SK-N-SH treated with all-trans-retinoic acid at 6 μM for 48 hours (cell line): ENCODE data around the gene SORCS2.

Experiments
- ATAC-seq: fragments of 200-7000 bp; cut with Tn5 transposase; 3 replicates; pipeline ENCODE4 v1.9.1; 2020; ENCODE audit warnings: mild to moderate bottlenecking, moderate library complexity
- ARNTL ChIP-seq: fragments of 450-650 bp; formaldehyde crosslinking; IDR thresholded peaks from 2 replicates; pipeline ENCODE4 v1.5.0; 2020; ENCODE audit warnings: low read depth, mild to moderate bottlenecking, moderate library complexity, borderline replicate concordance
- BACH2 ChIP-seq: fragments of 250-450 bp; sonication (Bioruptor Pico); IDR thresholded peaks from 2 replicates; pipeline ENCODE4 v1.9.0; 2021; ENCODE audit warnings: mild to moderate bottlenecking, borderline replicate concordance
- CSDC2 ChIP-seq: fragments of 250-450 bp; sonication (Bioruptor Pico); IDR thresholded peaks from 2 replicates; pipeline ENCODE4 v1.5.0; 2020; ENCODE audit warnings: mild to moderate bottlenecking, moderate library complexity
- OSR1 ChIP-seq: fragments of 250-450 bp; sonication (Bioruptor Pico); IDR thresholded peaks from 2 replicates; pipeline ENCODE4 v1.8.0; 2022; ENCODE audit warnings: moderate library complexity, mild to moderate bottlenecking, inconsistent platforms
- RARB ChIP-seq: fragments of 250-450 bp; sonication (Bioruptor Pico); IDR thresholded peaks from 2 replicates; pipeline ENCODE4 v1.8.0; 2021; ENCODE audit warnings: mild to moderate bottlenecking, moderate library complexity
- SNAI2 ChIP-seq: fragments of 250-450 bp; sonication (Bioruptor Pico); IDR thresholded peaks from 2 replicates; pipeline ENCODE4 v1.5.0; 2020; ENCODE audit warnings: mild to moderate bottlenecking, moderate library complexity
- TCF4 ChIP-seq: fragments of 250-450 bp; sonication (Bioruptor Pico); IDR thresholded peaks from 2 replicates; pipeline ENCODE4 v1.8.0; 2021; ENCODE audit warnings: mild to moderate bottlenecking, moderate library complexity, borderline replicate concordance
- TOX ChIP-seq: fragments of 250-450 bp; sonication (Bioruptor Pico); IDR thresholded peaks from 2 replicates; pipeline ENCODE4 v1.8.0; 2021; ENCODE audit warnings: mild to moderate bottlenecking, moderate library complexity, borderline replicate concordance
- ZFP3 ChIP-seq: fragments of 250-450 bp; sonication (Bioruptor Pico); IDR thresholded peaks from 2 replicates; pipeline ENCODE4 v1.5.0; 2020; ENCODE audit warnings: mild to moderate bottlenecking, moderate library complexity
- ZFP30 ChIP-seq: fragments of 450-650 bp; formaldehyde crosslinking; IDR thresholded peaks from 2 replicates; pipeline ENCODE4 v1.5.0; 2022; ENCODE audit warnings: mild to moderate bottlenecking, moderate library complexity
- ZNF70 ChIP-seq: fragments of 450-650 bp; formaldehyde crosslinking; IDR thresholded peaks from 2 replicates; pipeline ENCODE4 v1.5.0; 2020; ENCODE audit warnings: mild to moderate bottlenecking, moderate library complexity
- ZNF8 ChIP-seq: fragments of 450-650 bp; formaldehyde crosslinking; IDR thresholded peaks from 2 replicates; pipeline ENCODE4 v1.5.0; 2020; ENCODE audit warnings: mild to moderate bottlenecking, moderate library complexity
- TF ChIP-seq, protein P1 (sequence below): fragments of 250-450 bp; sonication (Bioruptor Pico); IDR thresholded peaks from 2 replicates; pipeline ENCODE4 v1.8.0; 2021; ENCODE audit warnings: low read depth, mild to moderate bottlenecking, moderate library complexity, borderline replicate concordance
- TF ChIP-seq, protein P2 (sequence below): fragments of 250-450 bp; sonication (Bioruptor Pico); IDR thresholded peaks from 2 replicates; pipeline ENCODE4 v1.5.1; 2020; ENCODE audit warnings: low read depth, mild to moderate bottlenecking, moderate library complexity
- TF ChIP-seq, protein P3 (sequence below): fragments of 250-450 bp; sonication (Bioruptor Pico); IDR thresholded peaks from 2 replicates; pipeline ENCODE4 v1.8.0; 2020; ENCODE audit warnings: mild to moderate bottlenecking, moderate library complexity, borderline replicate concordance
- TF ChIP-seq, protein P4 (sequence below): fragments of 250-450 bp; sonication (Bioruptor Pico); IDR thresholded peaks from 2 replicates; pipeline ENCODE4 v1.5.0; 2020; ENCODE audit warnings: mild to moderate bottlenecking, moderate library complexity

SORCS2 gene

DNA sequence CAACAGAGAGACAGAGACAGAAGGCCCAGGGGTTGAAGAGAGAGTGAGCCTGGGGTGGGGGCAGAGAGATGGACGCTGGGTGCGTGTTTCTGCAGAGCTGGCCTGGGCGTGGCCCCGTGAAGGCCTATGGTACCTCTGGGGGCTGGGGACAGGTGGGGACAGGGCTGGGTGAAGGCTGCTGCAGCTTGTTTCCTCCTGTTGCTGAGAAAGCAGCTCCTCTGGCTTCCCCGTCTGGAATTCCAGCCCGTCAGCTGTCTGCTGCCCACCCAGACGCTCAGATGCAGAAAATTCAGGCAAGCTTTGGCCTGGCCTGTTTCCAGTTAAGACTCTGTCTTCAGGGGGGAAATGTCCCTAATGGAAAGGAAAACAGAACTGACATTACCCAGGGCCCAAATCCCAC, 319.2 kb downstream of the SORCS2 start:
- no peak for ATAC-seq
- no peak for TF ChIP-seq ZFP3 (CRISPR knock-in tag)
- TF ChIP-seq TCF4 (CRISPR knock-in tag): no peak
- no peak for TF ChIP-seq ZNF70 (CRISPR knock-in tag)
- TF ChIP-seq, protein P1, sequence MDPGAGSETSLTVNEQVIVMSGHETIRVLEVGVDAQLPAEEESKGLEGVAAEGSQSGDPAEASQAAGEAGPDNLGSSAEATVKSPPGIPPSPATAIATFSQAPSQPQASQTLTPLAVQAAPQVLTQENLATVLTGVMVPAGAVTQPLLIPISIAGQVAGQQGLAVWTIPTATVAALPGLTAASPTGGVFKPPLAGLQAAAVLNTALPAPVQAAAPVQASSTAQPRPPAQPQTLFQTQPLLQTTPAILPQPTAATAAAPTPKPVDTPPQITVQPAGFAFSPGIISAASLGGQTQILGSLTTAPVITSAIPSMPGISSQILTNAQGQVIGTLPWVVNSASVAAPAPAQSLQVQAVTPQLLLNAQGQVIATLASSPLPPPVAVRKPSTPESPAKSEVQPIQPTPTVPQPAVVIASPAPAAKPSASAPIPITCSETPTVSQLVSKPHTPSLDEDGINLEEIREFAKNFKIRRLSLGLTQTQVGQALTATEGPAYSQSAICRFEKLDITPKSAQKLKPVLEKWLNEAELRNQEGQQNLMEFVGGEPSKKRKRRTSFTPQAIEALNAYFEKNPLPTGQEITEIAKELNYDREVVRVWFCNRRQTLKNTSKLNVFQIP: no peak
- TF ChIP-seq OSR1 (CRISPR knock-in tag): no peak
- TF ChIP-seq, protein P2, sequence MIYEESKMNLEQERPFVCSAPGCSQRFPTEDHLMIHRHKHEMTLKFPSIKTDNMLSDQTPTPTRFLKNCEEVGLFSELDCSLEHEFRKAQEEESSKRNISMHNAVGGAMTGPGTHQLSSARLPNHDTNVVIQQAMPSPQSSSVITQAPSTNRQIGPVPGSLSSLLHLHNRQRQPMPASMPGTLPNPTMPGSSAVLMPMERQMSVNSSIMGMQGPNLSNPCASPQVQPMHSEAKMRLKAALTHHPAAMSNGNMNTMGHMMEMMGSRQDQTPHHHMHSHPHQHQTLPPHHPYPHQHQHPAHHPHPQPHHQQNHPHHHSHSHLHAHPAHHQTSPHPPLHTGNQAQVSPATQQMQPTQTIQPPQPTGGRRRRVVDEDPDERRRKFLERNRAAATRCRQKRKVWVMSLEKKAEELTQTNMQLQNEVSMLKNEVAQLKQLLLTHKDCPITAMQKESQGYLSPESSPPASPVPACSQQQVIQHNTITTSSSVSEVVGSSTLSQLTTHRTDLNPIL (CRISPR knock-in tag): no peak
- TF ChIP-seq TOX (CRISPR knock-in tag): no peak
- TF ChIP-seq, protein P3, sequence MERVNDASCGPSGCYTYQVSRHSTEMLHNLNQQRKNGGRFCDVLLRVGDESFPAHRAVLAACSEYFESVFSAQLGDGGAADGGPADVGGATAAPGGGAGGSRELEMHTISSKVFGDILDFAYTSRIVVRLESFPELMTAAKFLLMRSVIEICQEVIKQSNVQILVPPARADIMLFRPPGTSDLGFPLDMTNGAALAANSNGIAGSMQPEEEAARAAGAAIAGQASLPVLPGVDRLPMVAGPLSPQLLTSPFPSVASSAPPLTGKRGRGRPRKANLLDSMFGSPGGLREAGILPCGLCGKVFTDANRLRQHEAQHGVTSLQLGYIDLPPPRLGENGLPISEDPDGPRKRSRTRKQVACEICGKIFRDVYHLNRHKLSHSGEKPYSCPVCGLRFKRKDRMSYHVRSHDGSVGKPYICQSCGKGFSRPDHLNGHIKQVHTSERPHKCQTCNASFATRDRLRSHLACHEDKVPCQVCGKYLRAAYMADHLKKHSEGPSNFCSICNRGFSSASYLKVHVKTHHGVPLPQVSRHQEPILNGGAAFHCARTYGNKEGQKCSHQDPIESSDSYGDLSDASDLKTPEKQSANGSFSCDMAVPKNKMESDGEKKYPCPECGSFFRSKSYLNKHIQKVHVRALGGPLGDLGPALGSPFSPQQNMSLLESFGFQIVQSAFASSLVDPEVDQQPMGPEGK (CRISPR knock-in tag): no peak
- TF ChIP-seq ZNF8 (CRISPR knock-in tag): no peak
- TF ChIP-seq, protein P4, sequence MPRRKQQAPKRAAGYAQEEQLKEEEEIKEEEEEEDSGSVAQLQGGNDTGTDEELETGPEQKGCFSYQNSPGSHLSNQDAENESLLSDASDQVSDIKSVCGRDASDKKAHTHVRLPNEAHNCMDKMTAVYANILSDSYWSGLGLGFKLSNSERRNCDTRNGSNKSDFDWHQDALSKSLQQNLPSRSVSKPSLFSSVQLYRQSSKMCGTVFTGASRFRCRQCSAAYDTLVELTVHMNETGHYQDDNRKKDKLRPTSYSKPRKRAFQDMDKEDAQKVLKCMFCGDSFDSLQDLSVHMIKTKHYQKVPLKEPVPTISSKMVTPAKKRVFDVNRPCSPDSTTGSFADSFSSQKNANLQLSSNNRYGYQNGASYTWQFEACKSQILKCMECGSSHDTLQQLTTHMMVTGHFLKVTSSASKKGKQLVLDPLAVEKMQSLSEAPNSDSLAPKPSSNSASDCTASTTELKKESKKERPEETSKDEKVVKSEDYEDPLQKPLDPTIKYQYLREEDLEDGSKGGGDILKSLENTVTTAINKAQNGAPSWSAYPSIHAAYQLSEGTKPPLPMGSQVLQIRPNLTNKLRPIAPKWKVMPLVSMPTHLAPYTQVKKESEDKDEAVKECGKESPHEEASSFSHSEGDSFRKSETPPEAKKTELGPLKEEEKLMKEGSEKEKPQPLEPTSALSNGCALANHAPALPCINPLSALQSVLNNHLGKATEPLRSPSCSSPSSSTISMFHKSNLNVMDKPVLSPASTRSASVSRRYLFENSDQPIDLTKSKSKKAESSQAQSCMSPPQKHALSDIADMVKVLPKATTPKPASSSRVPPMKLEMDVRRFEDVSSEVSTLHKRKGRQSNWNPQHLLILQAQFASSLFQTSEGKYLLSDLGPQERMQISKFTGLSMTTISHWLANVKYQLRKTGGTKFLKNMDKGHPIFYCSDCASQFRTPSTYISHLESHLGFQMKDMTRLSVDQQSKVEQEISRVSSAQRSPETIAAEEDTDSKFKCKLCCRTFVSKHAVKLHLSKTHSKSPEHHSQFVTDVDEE (CRISPR knock-in tag): no peak
- TF ChIP-seq ARNTL: no peak
- TF ChIP-seq CSDC2: no peak
- TF ChIP-seq ZFP30 (CRISPR knock-in tag): no peak

- no peak for TF ChIP-seq BACH2
Observed at GRCh38 chr4:7512428-7512827, 320.1 kb downstream of the SORCS2 start.

DNA sequence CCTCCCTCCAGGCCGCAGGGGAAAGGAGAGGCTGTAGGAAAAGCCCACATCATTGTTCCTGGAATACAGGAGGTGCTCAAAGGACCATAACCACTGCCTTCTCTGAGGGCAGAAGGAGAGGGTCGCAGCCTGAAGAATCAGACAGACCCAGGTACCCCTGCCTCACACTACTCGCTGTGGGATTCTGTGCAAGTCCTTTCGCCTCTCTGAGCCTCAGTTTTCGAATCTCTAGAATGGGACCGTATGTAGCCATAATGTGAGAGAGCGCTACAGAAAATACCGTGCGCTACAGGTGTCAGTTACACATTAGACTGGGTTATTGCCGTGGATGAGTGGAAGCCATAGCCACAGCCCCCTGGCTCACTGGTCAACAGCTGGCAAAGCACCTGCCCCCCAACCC, 320.6 kb downstream of the SORCS2 start:
- no peak for ATAC-seq
- TF ChIP-seq TOX (CRISPR knock-in tag) (no peak), ZNF8 (CRISPR knock-in tag) (no peak), CSDC2 (no peak), RARB (CRISPR knock-in tag) (no peak), ARNTL (no peak), ZFP30 (CRISPR knock-in tag) (no peak), TCF4 (CRISPR knock-in tag) (no peak)
- TF ChIP-seq, protein P4 (CRISPR knock-in tag): no peak

More at GRCh38 chr4:7512428-7512827, 320.1 kb downstream of the SORCS2 start:
- no peak for ATAC-seq

DNA sequence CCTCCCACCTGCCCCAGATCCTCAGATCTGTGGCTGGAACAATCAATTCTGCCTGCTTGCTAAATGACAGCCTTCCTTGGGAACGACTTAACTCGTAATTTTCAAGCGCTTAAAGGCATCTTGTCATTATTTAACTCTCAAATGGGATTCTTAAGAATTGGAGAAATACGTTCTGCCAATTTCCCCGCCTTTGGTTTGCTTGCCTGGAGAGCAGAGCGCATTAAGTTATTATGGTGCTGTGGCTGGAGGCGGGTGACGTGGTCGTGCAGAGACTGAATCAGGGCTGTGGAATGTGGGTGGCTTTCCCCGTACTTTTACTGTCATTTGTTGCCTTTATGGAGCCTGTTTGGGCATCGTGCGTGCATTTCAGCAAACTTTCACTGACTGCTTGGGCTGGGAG, 321.3 kb downstream of the SORCS2 start:
- TF ChIP-seq SNAI2 (CRISPR knock-in tag) (no peak), ZFP30 (CRISPR knock-in tag) (no peak), TOX (CRISPR knock-in tag) (no peak), ARNTL (no peak)
- TF ChIP-seq, protein P4 (CRISPR knock-in tag): no peak

More for the DNA sequence above, 321.3 kb downstream of the SORCS2 start:
- ATAC-seq: peak; percentile 71
